Gastroesophageal sphincter (tissue), 3 donors: ENCODE measurements around the gene SLCO3A1.

ENCODE experiments used
- EP300 ChIP-seq: sonication (generic); formaldehyde crosslinking; IDR thresholded peaks from one replicate; pipeline ENCODE4 v1.6.1; 2017; ENCODE audit warnings: antibody characterized with exemption, mild to moderate bottlenecking
- POLR2A ChIP-seq, 2 donors: fragments of 450-650 bp; IDR thresholded peaks; one replicate each; pipeline ENCODE4 v1.6.1; 2017; ENCODE audit warnings: antibody characterized with exemption in 2 of 2, mild to moderate bottlenecking in 2 of 2, moderate library complexity in 1 of 2
- TF ChIP-seq, protein P1 (sequence below), 4 experiments: fragments of 200-600 bp in 2 of 4; fragments of 450-650 bp in 2 of 4; sonication (generic) in 1 of 4; IDR thresholded peaks; one replicate each; pipeline ENCODE4 v1.5.1; 2017 to 2019; ENCODE audit warnings: antibody characterized with exemption in 4 of 4, mild to moderate bottlenecking in 2 of 4, moderate library complexity in 2 of 4

DNA sequence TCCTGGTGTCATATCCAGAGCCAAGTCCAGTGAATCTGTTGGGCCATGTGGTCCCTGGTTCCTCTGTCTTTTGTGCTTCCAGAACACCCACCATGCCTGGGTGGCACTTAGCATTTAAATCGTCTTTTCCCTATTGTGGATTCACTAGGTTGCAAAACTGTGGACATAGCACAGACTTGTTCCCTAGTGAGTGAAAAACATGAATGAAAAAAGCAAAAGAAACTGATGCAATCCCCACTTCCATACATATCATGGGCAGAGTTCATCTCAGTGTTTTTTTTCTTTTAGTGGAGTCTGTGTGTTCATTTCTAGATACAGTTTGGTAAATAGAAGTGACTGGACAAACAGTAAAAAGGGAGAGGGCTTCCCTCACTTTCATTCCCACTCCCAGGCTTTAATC, 170.5 kb downstream of the SLCO3A1 start:
- TF ChIP-seq, protein P1, sequence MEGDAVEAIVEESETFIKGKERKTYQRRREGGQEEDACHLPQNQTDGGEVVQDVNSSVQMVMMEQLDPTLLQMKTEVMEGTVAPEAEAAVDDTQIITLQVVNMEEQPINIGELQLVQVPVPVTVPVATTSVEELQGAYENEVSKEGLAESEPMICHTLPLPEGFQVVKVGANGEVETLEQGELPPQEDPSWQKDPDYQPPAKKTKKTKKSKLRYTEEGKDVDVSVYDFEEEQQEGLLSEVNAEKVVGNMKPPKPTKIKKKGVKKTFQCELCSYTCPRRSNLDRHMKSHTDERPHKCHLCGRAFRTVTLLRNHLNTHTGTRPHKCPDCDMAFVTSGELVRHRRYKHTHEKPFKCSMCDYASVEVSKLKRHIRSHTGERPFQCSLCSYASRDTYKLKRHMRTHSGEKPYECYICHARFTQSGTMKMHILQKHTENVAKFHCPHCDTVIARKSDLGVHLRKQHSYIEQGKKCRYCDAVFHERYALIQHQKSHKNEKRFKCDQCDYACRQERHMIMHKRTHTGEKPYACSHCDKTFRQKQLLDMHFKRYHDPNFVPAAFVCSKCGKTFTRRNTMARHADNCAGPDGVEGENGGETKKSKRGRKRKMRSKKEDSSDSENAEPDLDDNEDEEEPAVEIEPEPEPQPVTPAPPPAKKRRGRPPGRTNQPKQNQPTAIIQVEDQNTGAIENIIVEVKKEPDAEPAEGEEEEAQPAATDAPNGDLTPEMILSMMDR (IDR thresholded peaks at IDR 0.05), result no peak
- TF ChIP-seq POLR2A (IDR thresholded peaks at IDR 0.05), result no peak
- TF ChIP-seq EP300, result no peak
